ENCODE measurements around the gene MS4A18. TPM values are rescaled to one million over a fixed set of nuclear protein-coding genes. Genes with fewer than 3 reads are reported as not detected.
A peak's percentile ranks its signal among the peaks of the same experiment; 100 is the strongest.

Gene MS4A18
- total RNA-seq, 1 donor: not detected

DNA sequence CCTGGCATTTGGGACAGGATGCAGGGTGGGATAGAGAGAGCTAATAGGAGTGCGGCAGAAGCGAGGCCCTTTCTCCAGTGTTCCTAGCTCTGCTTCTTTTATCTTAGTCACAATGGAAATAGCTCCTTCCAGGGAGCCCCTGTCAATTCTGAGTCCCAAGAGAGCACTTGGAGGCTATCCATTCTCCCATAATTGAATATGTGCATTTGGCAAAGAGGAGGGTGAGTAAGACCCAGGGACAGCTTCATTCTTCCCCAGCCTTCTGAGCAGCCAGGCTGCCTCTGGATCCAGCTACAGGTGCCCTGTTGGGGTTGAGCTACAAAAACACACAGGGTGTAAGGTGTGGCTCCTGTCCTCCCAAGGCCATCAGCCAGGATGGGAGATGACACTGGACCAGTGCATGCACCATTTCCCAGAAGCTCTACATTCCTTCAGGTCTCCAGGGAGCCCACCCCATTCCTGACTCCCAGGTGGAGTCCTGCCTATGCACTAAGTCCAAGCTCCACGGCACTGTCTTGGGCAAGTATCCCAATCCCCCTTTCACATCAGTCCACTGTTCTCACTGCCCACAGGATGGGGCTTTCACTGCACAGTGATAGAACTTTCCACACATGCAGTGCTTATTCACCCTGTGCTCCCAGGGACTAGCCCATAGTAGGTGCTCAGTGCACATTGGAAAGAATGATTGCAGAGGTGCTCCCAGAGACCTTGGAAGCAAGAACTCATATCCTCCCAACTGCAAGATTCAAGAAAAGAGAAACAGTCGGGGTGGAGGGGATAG lies 66.8 kb downstream of the MS4A18 start:
- TF ChIP-seq, protein P1, sequence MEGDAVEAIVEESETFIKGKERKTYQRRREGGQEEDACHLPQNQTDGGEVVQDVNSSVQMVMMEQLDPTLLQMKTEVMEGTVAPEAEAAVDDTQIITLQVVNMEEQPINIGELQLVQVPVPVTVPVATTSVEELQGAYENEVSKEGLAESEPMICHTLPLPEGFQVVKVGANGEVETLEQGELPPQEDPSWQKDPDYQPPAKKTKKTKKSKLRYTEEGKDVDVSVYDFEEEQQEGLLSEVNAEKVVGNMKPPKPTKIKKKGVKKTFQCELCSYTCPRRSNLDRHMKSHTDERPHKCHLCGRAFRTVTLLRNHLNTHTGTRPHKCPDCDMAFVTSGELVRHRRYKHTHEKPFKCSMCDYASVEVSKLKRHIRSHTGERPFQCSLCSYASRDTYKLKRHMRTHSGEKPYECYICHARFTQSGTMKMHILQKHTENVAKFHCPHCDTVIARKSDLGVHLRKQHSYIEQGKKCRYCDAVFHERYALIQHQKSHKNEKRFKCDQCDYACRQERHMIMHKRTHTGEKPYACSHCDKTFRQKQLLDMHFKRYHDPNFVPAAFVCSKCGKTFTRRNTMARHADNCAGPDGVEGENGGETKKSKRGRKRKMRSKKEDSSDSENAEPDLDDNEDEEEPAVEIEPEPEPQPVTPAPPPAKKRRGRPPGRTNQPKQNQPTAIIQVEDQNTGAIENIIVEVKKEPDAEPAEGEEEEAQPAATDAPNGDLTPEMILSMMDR (IDR thresholded peaks at IDR 0.05; ENCODE audit: extremely low read depth, low read depth, low read length): no peak
- Histone ChIP-seq H3K4me1 (ENCODE audit: insufficient read depth, low read length) (peaks cover 11% of the 10 kb centered on the region), H3K79me2 (ENCODE audit: insufficient read depth, low read length) (no peaks in the 10 kb centered on the region), H3K9me3 (ENCODE audit: low read depth, low read length) (no peaks in the 10 kb centered on the region), H3K4me3 (ENCODE audit: insufficient read depth, low read length) (no peak overlapping the region), H2AFZ (ENCODE audit: low read length) (no peak overlapping the region), H3K27ac (ENCODE audit: low read depth, low read length) (no peak overlapping the region), H3K27me3 (ENCODE audit: insufficient read depth, low read length) (peaks cover 20% of the 10 kb centered on the region), H4K20me1 (ENCODE audit: insufficient read depth, low read length) (no peaks in the 10 kb centered on the region), H3K4me2 (ENCODE audit: insufficient read depth, low read length) (no peak overlapping the region), H3K36me3 (ENCODE audit: insufficient read depth, low read length) (no peaks in the 10 kb centered on the region)
- peak; percentile 68 for DNase-seq (ENCODE audit: insufficient read length, low spot score, missing footprints)

DNA sequence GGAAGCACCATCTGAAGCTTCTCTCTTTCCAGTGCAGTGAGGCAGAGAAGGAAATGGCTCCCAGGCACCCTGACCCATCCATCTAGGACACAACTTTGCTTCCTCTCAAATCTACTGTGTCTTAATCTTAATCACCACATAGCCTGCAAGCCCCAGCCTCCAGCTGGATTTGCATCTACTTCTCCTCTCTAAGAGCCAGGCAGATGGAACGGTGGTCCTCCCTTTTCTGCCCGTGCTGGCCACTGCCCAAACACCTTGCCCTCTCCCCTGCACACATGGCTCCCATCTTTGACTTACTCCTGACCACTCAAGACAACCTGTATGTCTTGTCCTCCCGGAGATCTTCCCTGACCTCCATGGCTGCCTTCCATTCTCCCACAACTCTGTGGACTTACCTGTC lies 68.0 kb downstream of the MS4A18 start:
- H3K27me3 ChIP-seq (ENCODE audit: insufficient read depth, low read length): peaks cover 20% of the 10 kb centered on the region
- TF ChIP-seq, protein P1 (IDR thresholded peaks at IDR 0.05; ENCODE audit: extremely low read depth, low read depth, low read length): no peak
- no peaks in the 10 kb centered on the region for H3K36me3 ChIP-seq (ENCODE audit: insufficient read depth, low read length)
- H3K4me3 ChIP-seq (ENCODE audit: insufficient read depth, low read length): no peak overlapping the region
- peak; percentile 46 for DNase-seq (ENCODE audit: insufficient read length, low spot score, missing footprints)
- no peak overlapping the region for H2AFZ ChIP-seq (ENCODE audit: low read length)
- H3K27ac ChIP-seq (ENCODE audit: low read depth, low read length): no peak overlapping the region
- no peak overlapping the region for H3K4me2 ChIP-seq (ENCODE audit: insufficient read depth, low read length)
- no peaks in the 10 kb centered on the region for H3K9me3 ChIP-seq (ENCODE audit: low read depth, low read length)
- H3K79me2 ChIP-seq (ENCODE audit: insufficient read depth, low read length): no peaks in the 10 kb centered on the region
- H3K4me1 ChIP-seq (ENCODE audit: insufficient read depth, low read length): peaks cover under 1% of the 10 kb centered on the region
- H4K20me1 ChIP-seq (ENCODE audit: insufficient read depth, low read length): no peaks in the 10 kb centered on the region

Other genes with a start within 250 kb of the MS4A18 start
- not detected in 2 replicates for gene MS4A12, start 231.9 kb upstream of the MS4A18 start, total RNA-seq
- not detected in 2 replicates for gene MS4A13, start 209.3 kb upstream of the MS4A18 start, total RNA-seq
- not detected in 2 replicates for gene MS4A8, start 25.1 kb upstream of the MS4A18 start, total RNA-seq
- gene MS4A15, start 32.1 kb downstream of the MS4A18 start, total RNA-seq: not detected in 2 replicates
- gene MS4A10, start 60.6 kb downstream of the MS4A18 start, total RNA-seq: not detected in 2 replicates
- 6.2 and 7.4 TPM in 2 replicates for gene CCDC86, start 117.4 kb downstream of the MS4A18 start, total RNA-seq
- gene PTGDR2, start 131.2 kb downstream of the MS4A18 start, total RNA-seq: not detected in 2 replicates
- under 0.01 and 0.36 TPM in 2 replicates for gene ZP1, start 142.8 kb downstream of the MS4A18 start, total RNA-seq
- 39.8 and 46.0 TPM in 2 replicates for gene PRPF19, start 181.9 kb downstream of the MS4A18 start, total RNA-seq
- 36.6 and 38.6 TPM in 2 replicates for gene TMEM109, start 189.4 kb downstream of the MS4A18 start, total RNA-seq
- gene TMEM132A, start 199.7 kb downstream of the MS4A18 start, total RNA-seq: 12.1 and 19.5 TPM in 2 replicates
- 10.9 and 13.0 TPM in 2 replicates for gene SLC15A3, start 227.5 kb downstream of the MS4A18 start, total RNA-seq
- not detected in 2 replicates for gene CD6, start 247.0 kb downstream of the MS4A18 start, total RNA-seq